PFSK-1 (cell line): ENCODE results near the gene CACNA1D.

Experiments
- FOXP2 ChIP-seq: optimal IDR thresholded peaks from 2 replicates; pipeline ENCODE3; 2011; ENCODE audit warnings: borderline replicate concordance, control low read depth, inconsistent platforms; ENCODE audit not compliant: insufficient read depth; ENCODE audit errors: extremely low read length, extremely low read depth
- POLR2AphosphoS5 ChIP-seq: IDR thresholded peaks from 2 replicates; pipeline ENCODE4 v1.6.1; 2012; ENCODE audit warnings: low read depth, mild to moderate bottlenecking, control low read depth, low read length, moderate library complexity
- SIN3A ChIP-seq: IDR thresholded peaks from 2 replicates; pipeline ENCODE4 v1.6.1; 2012; ENCODE audit warnings: mild to moderate bottlenecking, low read length, moderate library complexity, borderline replicate concordance; ENCODE audit not compliant: insufficient read depth
- TAF1 ChIP-seq: IDR thresholded peaks from 2 replicates; pipeline ENCODE4 v1.6.1; 2012; ENCODE audit warnings: low read length, control low read depth, borderline replicate concordance; ENCODE audit not compliant: insufficient read depth
- TF ChIP-seq, protein P1 (sequence below), 2 experiments: IDR thresholded peaks; 2 replicates each; pipeline versions ENCODE4 v1.6.1 to v1.8.0; 2011 to 2012; ENCODE audit warnings: low read depth in 2 of 2, low read length in 2 of 2, control low read depth in 1 of 2, inconsistent platforms in 1 of 2, mild to moderate bottlenecking in 1 of 2, moderate library complexity in 1 of 2; ENCODE audit not compliant: insufficient read depth in 1 of 2

CACNA1D gene

DNA sequence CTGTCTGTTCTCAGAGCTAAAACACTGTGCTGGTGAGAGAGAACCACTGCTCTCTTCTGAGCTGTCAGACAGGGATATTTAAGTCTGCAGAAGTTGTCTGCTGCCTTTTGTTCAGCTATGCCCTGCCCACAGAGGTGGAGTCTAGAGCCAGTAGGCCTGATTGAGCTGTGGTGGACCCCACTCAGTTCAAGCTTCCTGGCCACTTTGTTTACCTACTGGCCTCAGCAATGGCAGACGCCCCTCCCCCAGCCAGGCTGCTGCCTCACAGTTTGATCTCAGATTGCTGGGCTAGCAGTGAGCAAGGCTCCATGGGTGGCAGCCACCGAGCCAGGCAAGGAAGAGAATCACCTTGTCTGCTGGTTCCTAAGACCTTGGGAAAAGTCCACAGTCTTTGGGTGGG, 21.0 kb upstream of the CACNA1D start:
- TF ChIP-seq FOXP2 = no peak
- no peak for TF ChIP-seq TAF1
- no peak for TF ChIP-seq POLR2AphosphoS5
- TF ChIP-seq, protein P1, sequence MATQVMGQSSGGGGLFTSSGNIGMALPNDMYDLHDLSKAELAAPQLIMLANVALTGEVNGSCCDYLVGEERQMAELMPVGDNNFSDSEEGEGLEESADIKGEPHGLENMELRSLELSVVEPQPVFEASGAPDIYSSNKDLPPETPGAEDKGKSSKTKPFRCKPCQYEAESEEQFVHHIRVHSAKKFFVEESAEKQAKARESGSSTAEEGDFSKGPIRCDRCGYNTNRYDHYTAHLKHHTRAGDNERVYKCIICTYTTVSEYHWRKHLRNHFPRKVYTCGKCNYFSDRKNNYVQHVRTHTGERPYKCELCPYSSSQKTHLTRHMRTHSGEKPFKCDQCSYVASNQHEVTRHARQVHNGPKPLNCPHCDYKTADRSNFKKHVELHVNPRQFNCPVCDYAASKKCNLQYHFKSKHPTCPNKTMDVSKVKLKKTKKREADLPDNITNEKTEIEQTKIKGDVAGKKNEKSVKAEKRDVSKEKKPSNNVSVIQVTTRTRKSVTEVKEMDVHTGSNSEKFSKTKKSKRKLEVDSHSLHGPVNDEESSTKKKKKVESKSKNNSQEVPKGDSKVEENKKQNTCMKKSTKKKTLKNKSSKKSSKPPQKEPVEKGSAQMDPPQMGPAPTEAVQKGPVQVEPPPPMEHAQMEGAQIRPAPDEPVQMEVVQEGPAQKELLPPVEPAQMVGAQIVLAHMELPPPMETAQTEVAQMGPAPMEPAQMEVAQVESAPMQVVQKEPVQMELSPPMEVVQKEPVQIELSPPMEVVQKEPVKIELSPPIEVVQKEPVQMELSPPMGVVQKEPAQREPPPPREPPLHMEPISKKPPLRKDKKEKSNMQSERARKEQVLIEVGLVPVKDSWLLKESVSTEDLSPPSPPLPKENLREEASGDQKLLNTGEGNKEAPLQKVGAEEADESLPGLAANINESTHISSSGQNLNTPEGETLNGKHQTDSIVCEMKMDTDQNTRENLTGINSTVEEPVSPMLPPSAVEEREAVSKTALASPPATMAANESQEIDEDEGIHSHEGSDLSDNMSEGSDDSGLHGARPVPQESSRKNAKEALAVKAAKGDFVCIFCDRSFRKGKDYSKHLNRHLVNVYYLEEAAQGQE (IDR thresholded peaks at IDR 0.05; ENCODE audit: insufficient read depth in 1 of 2, low read depth in 2 of 2, low read length in 2 of 2) = no peak
- no peak for TF ChIP-seq SIN3A

DNA sequence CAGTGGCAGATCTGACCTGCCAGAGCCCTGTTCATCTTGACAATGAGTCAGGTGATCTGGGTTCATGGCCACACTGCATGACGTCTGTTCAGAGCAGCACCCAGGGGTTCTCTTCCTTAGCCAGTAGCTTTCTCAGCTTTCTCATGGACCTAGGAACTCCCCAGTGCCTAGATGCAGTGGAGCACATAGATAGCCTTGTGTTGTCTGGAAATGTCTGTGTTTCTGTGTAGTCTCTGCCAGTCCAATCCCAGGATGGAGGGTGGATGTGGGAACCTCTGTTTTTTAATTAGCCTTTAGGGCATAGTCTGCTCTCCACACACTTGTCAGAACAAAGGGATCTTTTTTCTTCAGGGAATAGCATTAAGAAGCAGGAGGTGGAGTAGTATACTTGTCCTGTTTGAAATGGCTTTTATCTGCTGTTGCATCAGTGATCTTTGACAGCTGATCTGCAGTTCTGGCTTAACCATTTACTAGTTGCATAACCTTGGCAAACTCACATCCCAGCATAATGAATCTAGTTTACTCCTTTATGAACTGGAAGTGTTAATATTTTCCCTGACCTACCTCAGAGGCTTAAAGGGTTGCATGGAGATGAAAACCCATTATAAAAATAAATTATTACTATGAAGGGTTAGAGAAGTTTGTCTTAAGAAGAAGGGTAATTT, 16.1 kb upstream of the CACNA1D start:
- TF ChIP-seq, protein P1 (IDR thresholded peaks at IDR 0.05; ENCODE audit: insufficient read depth in 1 of 2, low read depth in 2 of 2, low read length in 2 of 2) = no peak
- TF ChIP-seq POLR2AphosphoS5 (no peak), TAF1 (no peak), FOXP2 (no peak), SIN3A (no peak)

DNA sequence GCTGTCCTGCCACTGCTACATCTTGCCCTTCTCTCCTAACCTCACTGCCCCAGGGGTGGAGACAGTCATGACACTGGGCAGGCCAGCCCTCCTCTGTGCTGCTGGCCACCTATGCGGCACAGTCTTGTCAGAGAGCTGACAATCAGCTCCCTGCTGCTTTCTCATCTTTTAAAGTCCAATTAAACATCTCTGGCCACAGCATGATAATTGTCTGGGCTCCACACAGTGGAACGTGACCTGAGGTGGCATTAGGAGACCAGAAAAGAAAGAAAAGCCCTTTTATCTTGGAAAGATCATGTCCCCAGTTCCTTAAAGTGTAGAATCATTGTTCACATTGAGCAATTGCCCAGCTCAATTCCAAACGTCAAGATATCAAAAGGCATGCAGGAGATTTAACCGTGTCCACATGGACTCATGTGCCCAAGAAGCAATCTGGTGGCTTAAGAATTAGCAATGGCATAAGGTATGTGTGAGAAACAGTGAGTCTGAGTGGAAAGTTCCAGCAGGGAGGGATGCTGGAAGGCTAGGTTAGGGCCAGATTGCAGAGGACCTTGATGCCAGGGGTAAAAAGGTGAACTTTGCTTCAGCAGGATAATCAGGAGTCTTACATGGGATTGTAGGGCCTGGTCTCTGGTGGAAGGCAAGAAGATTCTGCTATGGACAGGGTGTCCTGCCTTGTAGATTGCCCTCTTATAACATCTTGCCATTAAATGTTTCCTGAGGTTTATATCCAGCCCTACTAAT, 15.3 kb upstream of the CACNA1D start:
- TF ChIP-seq POLR2AphosphoS5 (no peak), SIN3A (no peak)
- TF ChIP-seq, protein P1 (IDR thresholded peaks at IDR 0.05; ENCODE audit: insufficient read depth in 1 of 2, low read depth in 2 of 2, low read length in 2 of 2) = no peak

DNA sequence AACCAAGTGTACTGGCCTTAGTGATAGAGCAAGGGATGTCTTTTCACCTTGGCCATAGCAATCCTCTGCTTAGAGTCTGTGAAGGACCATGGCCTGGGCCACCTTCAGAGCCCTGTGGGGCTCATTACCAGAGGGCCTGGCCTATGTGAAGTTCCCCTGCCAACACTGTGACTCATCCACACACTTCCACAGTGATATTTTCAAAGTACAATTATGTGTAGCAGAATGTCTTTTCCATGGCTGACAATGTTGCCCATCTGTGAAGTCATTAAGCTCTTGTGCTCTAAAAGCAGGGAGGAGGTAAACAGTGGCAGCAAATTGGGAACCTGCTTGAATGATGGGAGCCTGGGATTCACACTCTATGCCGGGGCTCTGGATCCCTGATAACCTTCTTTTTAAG, 12.2 kb upstream of the CACNA1D start:
- TF ChIP-seq, protein P1 (IDR thresholded peaks at IDR 0.05; ENCODE audit: insufficient read depth in 1 of 2, low read depth in 2 of 2, low read length in 2 of 2) = no peak
- TF ChIP-seq POLR2AphosphoS5 (no peak), SIN3A (no peak), FOXP2 (no peak), TAF1 (no peak)
